GM23338 (cell line): ENCODE results near the gene ALDH2. TPM values are rescaled to one million over a fixed set of nuclear protein-coding genes. Genes with fewer than 3 reads are reported as not detected.

Source experiments
- ATAC-seq: fragments of 200-7000 bp; cut with Tn5 transposase; 3 replicates; pipeline ENCODE4 v1.9.1; 2020
- DNase-seq: peaks from one replicate; pipeline ENCODE4 v3.0.0-alpha.2; 2015; ENCODE audit warnings: low spot score
- H2AFZ ChIP-seq: fragments of 200-600 bp; sonication (generic); 2 replicates; pipeline ENCODE4 v1.8.0; 2016; ENCODE audit warnings: antibody characterized with exemption, mild to moderate bottlenecking, moderate library complexity
- H3F3A ChIP-seq: fragments of 200-600 bp; sonication (generic); replicated peaks from 2 replicates; pipeline ENCODE4 v1.8.0; 2017; ENCODE audit warnings: antibody characterized with exemption, mixed run types, low read depth
- H3K27ac ChIP-seq: fragments of 200-600 bp; sonication (generic); 2 replicates; pipeline ENCODE4 v1.6.1; 2016; ENCODE audit warnings: low read depth
- H3K27me3 ChIP-seq: fragments of 200-600 bp; sonication (generic); 2 replicates; pipeline ENCODE4 v1.8.0; 2016; ENCODE audit warnings: mild to moderate bottlenecking, mixed run types, moderate library complexity; ENCODE audit not compliant: insufficient read depth
- H3K36me3 ChIP-seq: fragments of 200-600 bp; sonication (generic); 2 replicates; pipeline ENCODE4 v1.8.0; 2016; ENCODE audit warnings: mild to moderate bottlenecking; ENCODE audit not compliant: insufficient read depth
- H3K4me1 ChIP-seq: fragments of 200-600 bp; sonication (generic); 2 replicates; pipeline ENCODE4 v1.8.0; 2016; ENCODE audit warnings: mild to moderate bottlenecking, moderate library complexity; ENCODE audit not compliant: insufficient read depth
- H3K4me2 ChIP-seq: fragments of 200-600 bp; sonication (generic); 2 replicates; pipeline ENCODE4 v1.7.1; 2017; ENCODE audit warnings: mixed run types
- H3K4me3 ChIP-seq: fragments of 200-600 bp; sonication (generic); 2 replicates; pipeline ENCODE4 v1.6.1; 2016; ENCODE audit warnings: mixed run types
- H3K79me2 ChIP-seq: fragments of 200-600 bp; sonication (generic); replicated peaks from 2 replicates; pipeline ENCODE4 v1.8.0; 2017; ENCODE audit warnings: mild to moderate bottlenecking; ENCODE audit not compliant: insufficient read depth
- H3K9me2 ChIP-seq: fragments of 200-600 bp; sonication (generic); 2 replicates; pipeline ENCODE4 v1.8.0; 2017; ENCODE audit not compliant: insufficient read depth
- H4K20me1 ChIP-seq: fragments of 200-600 bp; sonication (generic); replicated peaks from 2 replicates; pipeline ENCODE4 v1.8.0; 2017; ENCODE audit warnings: mild to moderate bottlenecking; ENCODE audit not compliant: insufficient read depth
- H3K27ac Mint-ChIP-seq: 2 replicates; pipeline ENCODE4 v1.8.0; 2020; ENCODE audit warnings: inconsistent platforms, mild to moderate bottlenecking, moderate library complexity, mixed read lengths
- H3K27me3 Mint-ChIP-seq: 3 replicates; pipeline ENCODE4 v1.8.0; 2022; ENCODE audit warnings: low read depth, mild to moderate bottlenecking, moderate library complexity, mixed read lengths, inconsistent platforms; ENCODE audit not compliant: insufficient read depth, poor library complexity
- H3K36me3 Mint-ChIP-seq: 3 replicates; pipeline ENCODE4 v1.8.0; 2021; ENCODE audit warnings: low read depth, mild to moderate bottlenecking, inconsistent platforms, moderate library complexity, mixed read lengths
- H3K4me1 Mint-ChIP-seq: 3 replicates; pipeline ENCODE4 v1.8.0; 2020; ENCODE audit warnings: mild to moderate bottlenecking, inconsistent platforms, mixed read lengths
- H3K4me3 Mint-ChIP-seq: 3 replicates; pipeline ENCODE4 v1.8.0; 2021; ENCODE audit warnings: moderate library complexity, mild to moderate bottlenecking, inconsistent platforms, mixed read lengths
- H3K9me3 Mint-ChIP-seq: 3 replicates; pipeline ENCODE4 v1.8.0; 2020; ENCODE audit warnings: moderate library complexity, mild to moderate bottlenecking, inconsistent platforms, mixed read lengths
- EZH2 ChIP-seq: fragments of 200-600 bp; sonication (generic); IDR thresholded peaks from one replicate; pipeline ENCODE4 v1.8.0; 2017; ENCODE audit warnings: antibody characterized with exemption, mild to moderate bottlenecking, low read depth; ENCODE audit not compliant: unreplicated experiment
- JUNB ChIP-seq: IDR thresholded peaks from one replicate; pipeline ENCODE4 v1.6.1; 2016; ENCODE audit warnings: antibody characterized with exemption; ENCODE audit not compliant: unreplicated experiment
- NANOG ChIP-seq: IDR thresholded peaks from 2 replicates; pipeline ENCODE4 v1.6.1; 2016; ENCODE audit warnings: antibody characterized with exemption, borderline replicate concordance
- POLR2AphosphoS5 ChIP-seq: IDR thresholded peaks from 2 replicates; pipeline ENCODE4 v1.6.1; 2016; ENCODE audit warnings: antibody characterized with exemption, low read depth
- REST ChIP-seq: IDR thresholded peaks from one replicate; pipeline ENCODE4 v1.6.1; 2018; ENCODE audit warnings: antibody characterized with exemption; ENCODE audit not compliant: unreplicated experiment
- STAT1 ChIP-seq: IDR thresholded peaks from one replicate; pipeline ENCODE4 v1.6.1; 2016; ENCODE audit warnings: antibody characterized with exemption; ENCODE audit not compliant: unreplicated experiment
- ZNF331 ChIP-seq: fragments of 250-450 bp; sonication (Bioruptor Pico); IDR thresholded peaks from 2 replicates; pipeline ENCODE4 v1.5.0; 2020; ENCODE audit warnings: low read depth, mild to moderate bottlenecking, moderate library complexity
- ZNF462 ChIP-seq: fragments of 250-450 bp; sonication (Bioruptor Pico); IDR thresholded peaks from 2 replicates; pipeline ENCODE4 v1.5.0; 2020; ENCODE audit warnings: mild to moderate bottlenecking, moderate library complexity
- polyA plus RNA-seq: library from polyadenylated mRNA; unstranded; fragments of >200 nt; fragmentation: Nextera tagmentation; extraction: Ambion mirVana; gene quantifications from 2 replicates; pipeline ENCODE4 v1.2.1, GENCODE V29; 2016
- total RNA-seq: library from RNA; depleted of rRNA; stranded (reverse); fragments of >200 nt; shearing (Covaris generic); gene quantifications from 2 replicates; pipeline ENCODE4 v1.2.3, GENCODE V29; 2014
- TF ChIP-seq, protein P1 (sequence below): IDR thresholded peaks from 2 replicates; pipeline ENCODE4 v1.6.1; 2016; ENCODE audit warnings: antibody characterized with exemption

The ALDH2 gene
- total and polyA plus RNA-seq, 2 experiments from 2014 or later, result 14.9 to 50.5 TPM

DNA sequence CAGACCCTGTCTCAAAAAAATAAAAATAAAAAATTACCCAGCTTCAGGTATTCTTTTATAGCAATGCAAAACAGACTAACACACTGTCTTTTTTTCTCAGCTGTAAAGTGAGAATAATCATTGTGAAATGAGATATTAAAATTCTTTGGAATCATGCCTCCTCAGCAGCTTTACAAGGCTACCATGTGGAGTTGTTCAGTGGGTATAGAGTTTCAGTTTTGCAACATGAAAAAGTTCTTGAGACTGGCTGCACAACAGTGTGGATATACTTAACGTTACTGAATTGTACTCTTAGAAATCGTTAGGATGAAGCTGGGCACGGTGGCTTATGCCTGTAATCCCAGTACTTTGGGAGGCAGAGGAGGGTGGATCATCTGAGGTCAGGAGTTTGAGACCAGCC, 59.6 kb downstream of the ALDH2 start:
- TF ChIP-seq POLR2AphosphoS5, result no peak
- Histone ChIP-seq H3K27ac (no peak overlapping the region), H2AFZ (no peak overlapping the region), H4K20me1 (no peaks in the 10 kb centered on the region), H3K4me2 (no peak overlapping the region), H3K27me3 (no peaks in the 10 kb centered on the region), H3K4me1 (no peaks in the 10 kb centered on the region; the same call in 1 of the 2 replicates), H3K36me3 (no peaks in the 10 kb centered on the region), H3F3A (no peaks in the 10 kb centered on the region), H3K4me3 (no peak overlapping the region), H3K79me2 (no peaks in the 10 kb centered on the region), H3K9me2 (no peaks in the 10 kb centered on the region)
- Mint-ChIP-seq H3K36me3 (no peaks in the 10 kb centered on the region), H3K27me3 (peaks cover 6% of the 10 kb centered on the region), H3K9me3 (peaks cover 4% of the 10 kb centered on the region; the same call in 2 of the 3 replicates), H3K4me3 (no peak overlapping the region), H3K27ac (no peak overlapping the region), H3K4me1 (peaks cover 21% of the 10 kb centered on the region)
- DNase-seq (no peak), ATAC-seq (no peak)

GRCh38 chr12:111826992-111827391, 60.3 kb downstream of the ALDH2 start:
- peaks cover 6% of the 10 kb centered on the region for H3K27me3 Mint-ChIP-seq
- peaks cover 4% of the 10 kb centered on the region; the same call in 2 of the 3 replicates for H3K9me3 Mint-ChIP-seq
- Histone ChIP-seq H3K27me3 (no peaks in the 10 kb centered on the region), H3F3A (no peaks in the 10 kb centered on the region), H3K36me3 (no peaks in the 10 kb centered on the region), H3K9me2 (no peaks in the 10 kb centered on the region), H3K4me2 (no peak overlapping the region), H2AFZ (no peak overlapping the region), H3K4me3 (no peak overlapping the region), H4K20me1 (no peaks in the 10 kb centered on the region), H3K79me2 (no peaks in the 10 kb centered on the region), H3K4me1 (no peaks in the 10 kb centered on the region; the same call in 1 of the 2 replicates), H3K27ac (no peak overlapping the region)
- H3K4me1 Mint-ChIP-seq, result peaks cover 14% of the 10 kb centered on the region
- H3K36me3 Mint-ChIP-seq, result no peaks in the 10 kb centered on the region
- DNase-seq (no peak), ATAC-seq (no peak)
- no peak overlapping the region for H3K4me3 Mint-ChIP-seq
- no peak for TF ChIP-seq EZH2
- no peak for TF ChIP-seq ZNF331 (CRISPR knock-in tag)
- no peak for TF ChIP-seq JUNB
- no peak for TF ChIP-seq ZNF462 (CRISPR knock-in tag)
- no peak for TF ChIP-seq POLR2AphosphoS5
- TF ChIP-seq, protein P1, sequence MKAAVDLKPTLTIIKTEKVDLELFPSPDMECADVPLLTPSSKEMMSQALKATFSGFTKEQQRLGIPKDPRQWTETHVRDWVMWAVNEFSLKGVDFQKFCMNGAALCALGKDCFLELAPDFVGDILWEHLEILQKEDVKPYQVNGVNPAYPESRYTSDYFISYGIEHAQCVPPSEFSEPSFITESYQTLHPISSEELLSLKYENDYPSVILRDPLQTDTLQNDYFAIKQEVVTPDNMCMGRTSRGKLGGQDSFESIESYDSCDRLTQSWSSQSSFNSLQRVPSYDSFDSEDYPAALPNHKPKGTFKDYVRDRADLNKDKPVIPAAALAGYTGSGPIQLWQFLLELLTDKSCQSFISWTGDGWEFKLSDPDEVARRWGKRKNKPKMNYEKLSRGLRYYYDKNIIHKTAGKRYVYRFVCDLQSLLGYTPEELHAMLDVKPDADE, result no peak
- TF ChIP-seq STAT1, result no peak
- TF ChIP-seq REST, result no peak
- TF ChIP-seq NANOG, result no peak
- 0 out of 2 replicates have a peak overlapping the region, but pooled peaks have one; percentile 31 for H3K27ac Mint-ChIP-seq
